HG03196 (cell line): ENCODE results near the gene ZSCAN21.
"Not testable (repeated sequence)": the region's sequence is repeated elsewhere in the genome, so short reads cannot be mapped to it uniquely, and the experiment has no call there.

Experiments
- ATAC-seq: cut with Tn5 transposase; IDR thresholded peaks from one replicate; pipeline ENCODE4 v1.9.1; 2021; ENCODE audit not compliant: unreplicated experiment

Gene ZSCAN21

GRCh38 chr7:100049441-100050291, at the start of gene ZSCAN21:
Gene ZSCAN21, plus strand, starts transcription at chr7:100049774. Its CDS starts 7,233 bp downstream, at chr7:100057007.
- ATAC-seq: peak; percentile 79

- no peak for ATAC-seq
These were observed 49.3 kb upstream of the ZSCAN21 start for GRCh38 chr7:100000239-100000638.

DNA sequence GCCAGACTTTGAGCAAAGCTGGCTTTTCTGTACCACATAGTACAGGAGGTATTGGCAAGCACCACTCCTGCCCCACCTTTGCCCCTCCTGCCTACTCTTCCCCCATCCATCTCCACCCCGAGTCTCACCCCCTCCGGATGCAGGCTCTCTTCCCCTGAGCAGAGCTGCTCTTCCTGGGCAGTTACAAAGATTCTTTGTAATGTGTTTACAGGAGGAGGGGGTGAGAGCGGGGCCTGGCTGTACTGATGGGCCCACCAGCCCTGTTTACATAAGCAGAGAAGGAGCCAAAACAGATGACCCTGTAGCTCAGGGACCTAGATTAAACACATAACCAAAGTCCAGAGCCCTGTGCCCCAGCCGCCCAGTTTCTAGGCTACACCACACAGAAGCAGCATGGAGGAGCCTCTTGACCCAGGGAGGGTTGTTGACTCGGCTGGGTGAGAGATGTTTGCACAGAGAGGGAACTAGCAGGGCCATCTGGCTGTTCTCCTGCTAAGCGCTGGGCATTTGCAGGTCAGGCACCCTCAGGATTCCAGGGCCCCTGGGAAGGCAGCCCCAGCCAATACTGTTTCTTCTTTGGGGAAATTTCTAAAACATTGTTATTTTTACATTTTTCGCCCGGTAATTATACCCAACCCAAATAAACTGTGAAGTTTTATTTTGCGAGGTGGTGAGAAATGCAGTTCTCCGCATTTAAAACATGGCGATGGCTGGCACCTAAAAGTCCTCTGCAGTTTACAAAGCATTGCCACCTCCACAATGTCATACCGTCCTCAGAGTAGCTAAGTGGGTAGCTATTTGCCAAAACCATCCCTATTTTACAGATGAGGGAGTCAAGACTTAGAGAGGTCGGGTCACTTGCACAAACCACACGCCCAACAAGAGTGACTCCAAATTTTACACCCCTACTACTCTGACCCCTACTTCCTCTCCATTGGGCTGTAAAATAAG, 45.6 kb upstream of the ZSCAN21 start:
- ATAC-seq: no peak

- no peak for ATAC-seq
These were observed 41.7 kb upstream of the ZSCAN21 start for GRCh38 chr7:100007887-100008286.

GRCh38 chr7:100008525-100008924, 41.0 kb upstream of the ZSCAN21 start:
- ATAC-seq: no peak

GRCh38 chr7:100009952-100010351, 39.6 kb upstream of the ZSCAN21 start:
- not testable (repeated sequence) for ATAC-seq

DNA sequence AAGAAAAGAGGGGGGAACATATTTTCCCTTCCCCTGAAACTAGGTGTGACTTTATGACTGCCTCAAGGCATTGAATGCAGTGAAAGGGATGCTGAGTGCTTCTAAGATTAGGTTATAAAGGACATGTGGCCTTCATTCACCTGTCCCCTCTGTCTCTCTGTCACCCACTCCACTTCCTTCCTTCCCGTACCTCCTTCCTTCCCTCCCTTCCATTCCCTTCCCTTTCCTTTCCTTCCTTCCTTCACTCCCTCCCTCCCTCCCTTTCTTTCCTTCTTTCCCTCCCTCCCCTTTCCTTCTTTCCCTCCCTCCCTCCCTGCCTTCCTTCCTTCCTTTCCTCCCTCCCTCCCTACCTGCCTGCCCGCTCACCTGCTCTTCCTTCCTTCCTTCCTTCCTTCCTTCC, 38.7 kb upstream of the ZSCAN21 start:
- no peak for ATAC-seq

DNA sequence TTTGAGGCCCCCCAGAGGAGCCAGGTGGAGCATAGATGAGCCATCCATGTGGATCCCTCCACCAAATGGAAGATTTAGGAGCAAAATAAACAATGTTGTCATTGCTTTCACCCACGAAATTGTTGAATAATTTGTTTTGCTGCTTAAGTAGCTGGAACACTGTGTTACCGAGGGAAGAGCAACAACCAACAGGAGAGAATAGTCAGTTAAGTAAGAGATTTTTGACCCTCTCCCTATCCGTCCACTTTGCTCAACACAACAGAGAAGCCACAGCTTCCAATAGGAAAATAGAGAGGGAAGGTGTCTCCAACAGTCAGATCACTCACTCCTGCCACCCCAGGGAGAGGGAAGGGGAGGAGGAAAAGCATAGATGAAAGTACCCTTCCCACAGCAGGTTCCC, 38.1 kb upstream of the ZSCAN21 start:
- no peak for ATAC-seq

GRCh38 chr7:100012385-100013327, 36.9 kb upstream of the ZSCAN21 start:
- ATAC-seq: not testable (repeated sequence)

DNA sequence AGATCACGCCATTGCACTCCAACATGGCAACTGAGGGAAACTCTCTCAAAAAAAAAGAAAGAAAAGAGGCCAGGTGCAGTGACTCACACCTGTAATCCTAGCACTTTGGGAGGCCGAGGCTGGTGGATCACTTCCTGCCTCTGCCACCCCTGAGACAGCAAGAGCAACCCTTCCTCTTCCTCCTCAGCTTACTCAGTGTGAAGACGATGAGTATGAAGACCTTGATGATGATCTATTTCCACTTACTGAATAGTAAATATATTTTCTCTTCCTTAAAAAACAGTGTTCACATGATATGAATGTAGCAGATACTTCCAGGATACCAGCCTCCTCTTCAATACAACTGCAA, 36.3 kb upstream of the ZSCAN21 start:
- no peak for ATAC-seq

- peak; percentile 97 for ATAC-seq
These were observed 34.1 kb upstream of the ZSCAN21 start, which contains the start of gene ZKSCAN1 for GRCh38 chr7:100015232-100016214. Gene ZKSCAN1, plus strand, starts transcription at chr7:100015596. Its CDS starts 7,911 bp downstream, at chr7:100023507.

DNA sequence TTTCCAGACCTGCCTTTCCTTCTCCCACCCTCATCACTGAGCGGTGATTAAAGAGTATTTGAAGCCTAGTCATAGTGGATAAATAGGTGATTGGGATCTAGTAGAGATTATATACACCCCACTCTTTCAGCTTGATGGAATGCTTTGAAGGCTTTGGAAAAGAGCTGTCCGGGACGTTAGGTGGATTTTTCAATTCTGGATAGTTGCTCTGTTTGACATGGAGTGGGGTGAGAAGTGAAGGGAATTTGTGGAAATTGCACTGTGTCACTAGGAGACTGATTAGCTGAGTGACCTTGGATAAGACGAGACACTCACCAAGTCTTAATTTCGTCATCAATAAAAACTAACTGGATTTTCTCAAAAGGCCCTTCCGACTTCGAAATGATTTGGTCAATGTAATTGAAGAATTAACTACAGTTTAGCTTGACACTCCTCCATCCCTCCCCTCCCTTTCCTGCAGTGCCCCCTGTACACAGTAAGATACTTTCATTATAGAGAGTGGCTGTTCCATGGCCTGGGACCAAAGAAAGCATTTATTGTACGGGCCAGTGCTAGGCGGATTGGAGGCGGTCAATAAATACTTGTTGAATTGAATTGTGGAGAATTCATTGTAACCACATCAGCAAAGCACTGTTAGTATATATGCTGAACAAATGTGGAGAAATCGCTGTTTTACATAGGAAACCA, 33.2 kb upstream of the ZSCAN21 start:
- no peak for ATAC-seq

DNA sequence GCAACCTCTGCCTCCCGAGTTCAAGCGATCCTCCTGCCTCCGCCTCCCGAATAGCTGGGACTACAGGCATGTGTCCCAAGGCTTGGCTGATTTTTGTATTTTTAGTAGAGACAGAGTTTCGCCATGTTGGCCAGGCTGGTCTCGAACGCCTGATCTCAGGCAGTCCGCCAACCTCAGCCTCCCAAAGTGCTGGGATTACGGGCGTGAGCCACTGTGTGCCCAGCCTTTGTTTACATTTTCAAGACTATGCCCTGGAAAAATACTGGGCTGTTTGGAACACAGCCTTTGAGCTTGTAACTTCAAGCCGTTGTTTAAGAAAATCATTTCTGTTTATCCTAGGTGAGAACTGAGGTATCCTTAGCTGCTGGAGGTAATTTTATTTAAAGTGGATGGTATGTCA, 32.3 kb upstream of the ZSCAN21 start:
- no peak for ATAC-seq

DNA sequence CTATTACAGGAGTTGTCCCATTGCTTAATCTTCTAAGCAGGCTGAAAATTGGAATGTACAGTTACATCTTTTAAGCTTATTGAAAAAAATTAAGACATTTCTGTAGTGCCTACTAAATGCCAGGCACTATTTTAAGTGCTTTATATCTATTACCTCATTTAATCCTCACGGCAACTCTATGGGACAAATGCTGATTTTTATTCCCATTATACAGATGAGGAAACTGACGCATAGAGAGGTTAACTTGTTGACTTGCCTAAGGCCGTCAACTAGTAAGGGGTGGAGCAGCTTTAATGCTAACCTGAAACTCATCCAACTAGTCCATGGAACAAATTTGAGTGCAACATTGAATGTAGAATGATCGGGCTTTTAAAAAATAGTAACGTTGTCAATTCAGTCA, 31.7 kb upstream of the ZSCAN21 start:
- ATAC-seq: no peak

DNA sequence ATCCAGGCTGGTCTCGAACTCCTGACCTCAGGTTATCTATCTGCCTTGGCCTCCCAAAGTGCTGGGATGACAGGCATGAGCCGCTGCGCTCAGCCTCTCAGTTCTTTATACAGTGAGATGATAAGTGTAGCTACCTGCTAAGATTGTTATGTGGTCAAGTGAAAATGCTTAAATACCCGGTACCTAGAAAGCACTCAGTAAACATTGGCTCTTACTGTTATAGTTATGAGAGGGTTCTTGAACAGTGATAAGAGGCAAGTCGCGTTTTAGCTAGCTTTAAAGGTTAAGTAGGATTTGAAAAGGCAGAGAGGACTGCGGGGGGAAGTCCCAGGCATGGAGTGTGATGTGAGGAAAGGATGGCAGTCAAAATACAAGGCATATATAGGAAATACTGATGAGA, 29.7 kb upstream of the ZSCAN21 start:
- no peak for ATAC-seq

DNA sequence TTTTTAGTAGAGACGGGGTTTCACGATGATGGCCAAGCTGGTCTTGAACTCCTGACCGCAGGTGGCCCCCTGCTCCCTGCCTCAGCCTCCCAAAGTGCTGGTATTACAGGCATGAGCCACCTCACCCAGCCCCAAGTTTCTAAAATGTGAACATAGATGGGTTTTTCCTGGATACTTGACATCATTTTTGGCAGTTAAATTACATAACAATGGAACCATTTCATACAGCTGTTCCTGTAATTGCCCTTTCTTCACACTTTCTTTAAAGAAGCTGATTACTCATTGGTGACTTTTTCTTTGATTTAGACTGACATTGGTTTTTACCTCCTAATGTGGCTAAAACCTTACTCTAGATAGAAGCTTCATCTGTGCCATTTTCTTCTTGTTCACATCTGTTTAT, 28.3 kb upstream of the ZSCAN21 start:
- no peak for ATAC-seq

- ATAC-seq: no peak
These were observed 27.0 kb upstream of the ZSCAN21 start for GRCh38 chr7:100022621-100023020.

GRCh38 chr7:100023526-100023925, 26.0 kb upstream of the ZSCAN21 start:
- no peak for ATAC-seq
